ENCODE measurements around the gene USH1C.

DNA sequence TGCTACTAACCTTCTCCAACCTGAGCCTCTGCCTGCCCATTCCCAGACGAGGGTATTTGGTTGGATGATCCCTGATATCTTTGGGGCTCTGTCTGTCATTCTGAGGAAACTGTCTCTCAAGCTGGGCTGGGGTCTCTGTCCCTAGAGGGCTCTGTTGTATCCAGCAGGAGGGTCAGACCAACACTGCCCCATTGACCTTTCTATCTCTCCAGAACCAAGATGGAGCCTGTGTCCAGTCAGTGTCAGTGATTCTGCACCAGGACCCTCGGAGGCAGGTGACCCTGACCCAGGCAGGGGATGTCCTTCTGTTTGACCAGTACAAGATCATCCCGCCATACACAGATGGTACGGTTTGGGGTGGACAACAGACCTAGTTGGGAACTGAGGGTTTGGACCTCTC lies 24.7 kb upstream of the USH1C start:
- TF ChIP-seq FOXA1 (IDR thresholded peaks at IDR 0.05) (no peak), FOXA1 (CRISPR knock-in tag; IDR thresholded peaks at IDR 0.05) (no peak), NFRKB (IDR thresholded peaks at IDR 0.05) (no peak), ZNF121 (CRISPR knock-in tag; IDR thresholded peaks at IDR 0.05) (no peak), SMAD1 (CRISPR knock-in tag; IDR thresholded peaks at IDR 0.05; ENCODE audit: borderline replicate concordance, low read depth) (no peak), ETV6 (CRISPR knock-in tag; conservative IDR thresholded peaks at IDR 0.05) (no peak), SIX4 (CRISPR knock-in tag; IDR thresholded peaks at IDR 0.05) (no peak), EHMT2 (IDR thresholded peaks at IDR 0.05; ENCODE audit: borderline replicate concordance, low read depth, low read length) (no peak), NFIC (IDR thresholded peaks at IDR 0.05; ENCODE audit: low read length) (no peak), POLR2AphosphoS5 (IDR thresholded peaks at IDR 0.05; ENCODE audit: low read depth, low read length) (no peak), ZNF615 (CRISPR knock-in tag; IDR thresholded peaks at IDR 0.05; ENCODE audit: borderline replicate concordance) (no peak)
- TF ChIP-seq, protein P1, sequence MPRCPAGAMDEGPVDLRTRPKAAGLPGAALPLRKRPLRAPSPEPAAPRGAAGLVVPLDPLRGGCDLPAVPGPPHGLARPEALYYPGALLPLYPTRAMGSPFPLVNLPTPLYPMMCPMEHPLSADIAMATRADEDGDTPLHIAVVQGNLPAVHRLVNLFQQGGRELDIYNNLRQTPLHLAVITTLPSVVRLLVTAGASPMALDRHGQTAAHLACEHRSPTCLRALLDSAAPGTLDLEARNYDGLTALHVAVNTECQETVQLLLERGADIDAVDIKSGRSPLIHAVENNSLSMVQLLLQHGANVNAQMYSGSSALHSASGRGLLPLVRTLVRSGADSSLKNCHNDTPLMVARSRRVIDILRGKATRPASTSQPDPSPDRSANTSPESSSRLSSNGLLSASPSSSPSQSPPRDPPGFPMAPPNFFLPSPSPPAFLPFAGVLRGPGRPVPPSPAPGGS (CRISPR knock-in tag; IDR thresholded peaks at IDR 0.05): no peak
- TF ChIP-seq, protein P2, sequence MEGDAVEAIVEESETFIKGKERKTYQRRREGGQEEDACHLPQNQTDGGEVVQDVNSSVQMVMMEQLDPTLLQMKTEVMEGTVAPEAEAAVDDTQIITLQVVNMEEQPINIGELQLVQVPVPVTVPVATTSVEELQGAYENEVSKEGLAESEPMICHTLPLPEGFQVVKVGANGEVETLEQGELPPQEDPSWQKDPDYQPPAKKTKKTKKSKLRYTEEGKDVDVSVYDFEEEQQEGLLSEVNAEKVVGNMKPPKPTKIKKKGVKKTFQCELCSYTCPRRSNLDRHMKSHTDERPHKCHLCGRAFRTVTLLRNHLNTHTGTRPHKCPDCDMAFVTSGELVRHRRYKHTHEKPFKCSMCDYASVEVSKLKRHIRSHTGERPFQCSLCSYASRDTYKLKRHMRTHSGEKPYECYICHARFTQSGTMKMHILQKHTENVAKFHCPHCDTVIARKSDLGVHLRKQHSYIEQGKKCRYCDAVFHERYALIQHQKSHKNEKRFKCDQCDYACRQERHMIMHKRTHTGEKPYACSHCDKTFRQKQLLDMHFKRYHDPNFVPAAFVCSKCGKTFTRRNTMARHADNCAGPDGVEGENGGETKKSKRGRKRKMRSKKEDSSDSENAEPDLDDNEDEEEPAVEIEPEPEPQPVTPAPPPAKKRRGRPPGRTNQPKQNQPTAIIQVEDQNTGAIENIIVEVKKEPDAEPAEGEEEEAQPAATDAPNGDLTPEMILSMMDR (CRISPR knock-in tag; IDR thresholded peaks at IDR 0.05): no peak
- TF ChIP-seq, protein P3, sequence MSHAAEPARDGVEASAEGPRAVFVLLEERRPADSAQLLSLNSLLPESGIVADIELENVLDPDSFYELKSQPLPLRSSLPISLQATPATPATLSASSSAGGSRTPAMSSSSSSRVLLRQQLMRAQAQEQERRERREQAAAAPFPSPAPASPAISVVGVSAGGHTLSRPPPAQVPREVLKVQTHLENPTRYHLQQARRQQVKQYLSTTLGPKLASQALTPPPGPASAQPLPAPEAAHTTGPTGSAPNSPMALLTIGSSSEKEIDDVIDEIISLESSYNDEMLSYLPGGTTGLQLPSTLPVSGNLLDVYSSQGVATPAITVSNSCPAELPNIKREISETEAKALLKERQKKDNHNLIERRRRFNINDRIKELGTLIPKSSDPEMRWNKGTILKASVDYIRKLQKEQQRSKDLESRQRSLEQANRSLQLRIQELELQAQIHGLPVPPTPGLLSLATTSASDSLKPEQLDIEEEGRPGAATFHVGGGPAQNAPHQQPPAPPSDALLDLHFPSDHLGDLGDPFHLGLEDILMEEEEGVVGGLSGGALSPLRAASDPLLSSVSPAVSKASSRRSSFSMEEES (CRISPR knock-in tag; IDR thresholded peaks at IDR 0.05): no peak
